Measurements from ENCODE around the gene PEX11B. TPM values are rescaled to one million over a fixed set of nuclear protein-coding genes. Genes with fewer than 3 reads are reported as not detected.

PEX11B gene
- total RNA-seq, 6 experiments from 2014 or later, result 12.3 to 23.0 (median 15.2) TPM

DNA sequence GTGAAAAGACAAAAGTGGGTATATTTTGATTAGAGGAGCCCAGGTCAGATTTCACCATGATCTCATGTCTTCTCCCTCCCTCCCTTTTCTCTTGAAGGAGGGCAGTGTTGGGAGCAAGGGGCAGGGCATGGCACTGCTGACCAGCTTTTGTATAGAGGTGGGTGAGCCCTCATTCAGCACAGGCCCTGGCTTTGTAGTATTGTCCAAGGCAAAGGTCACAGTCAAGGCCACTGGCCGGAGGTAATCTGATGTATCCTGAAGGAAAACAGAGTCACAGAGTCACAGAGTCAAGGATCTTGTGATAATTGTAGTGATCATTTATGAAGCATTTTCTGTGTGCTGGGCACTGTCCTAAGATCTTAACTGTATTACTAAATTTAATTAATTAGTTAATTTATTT is 20.5 kb downstream of the PEX11B start:
- Histone ChIP-seq H3K36me3 (no peaks in the 10 kb centered on the region), H3K4me3 (no peak overlapping the region), H3K4me1 (no peaks in the 10 kb centered on the region), H3K27ac (no peak overlapping the region), H3K9me3 (no peaks in the 10 kb centered on the region), H3K27me3 (no peaks in the 10 kb centered on the region)
- peak in 3 of 4 donors; percentile 16 to 42 (median 25) for ATAC-seq
- TF ChIP-seq POLR2A (IDR thresholded peaks at IDR 0.05), result no peak
- TF ChIP-seq, protein P1, sequence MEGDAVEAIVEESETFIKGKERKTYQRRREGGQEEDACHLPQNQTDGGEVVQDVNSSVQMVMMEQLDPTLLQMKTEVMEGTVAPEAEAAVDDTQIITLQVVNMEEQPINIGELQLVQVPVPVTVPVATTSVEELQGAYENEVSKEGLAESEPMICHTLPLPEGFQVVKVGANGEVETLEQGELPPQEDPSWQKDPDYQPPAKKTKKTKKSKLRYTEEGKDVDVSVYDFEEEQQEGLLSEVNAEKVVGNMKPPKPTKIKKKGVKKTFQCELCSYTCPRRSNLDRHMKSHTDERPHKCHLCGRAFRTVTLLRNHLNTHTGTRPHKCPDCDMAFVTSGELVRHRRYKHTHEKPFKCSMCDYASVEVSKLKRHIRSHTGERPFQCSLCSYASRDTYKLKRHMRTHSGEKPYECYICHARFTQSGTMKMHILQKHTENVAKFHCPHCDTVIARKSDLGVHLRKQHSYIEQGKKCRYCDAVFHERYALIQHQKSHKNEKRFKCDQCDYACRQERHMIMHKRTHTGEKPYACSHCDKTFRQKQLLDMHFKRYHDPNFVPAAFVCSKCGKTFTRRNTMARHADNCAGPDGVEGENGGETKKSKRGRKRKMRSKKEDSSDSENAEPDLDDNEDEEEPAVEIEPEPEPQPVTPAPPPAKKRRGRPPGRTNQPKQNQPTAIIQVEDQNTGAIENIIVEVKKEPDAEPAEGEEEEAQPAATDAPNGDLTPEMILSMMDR (IDR thresholded peaks at IDR 0.05), result no peak
- no peak for DNase-seq
- intact Hi-C loops (cut with DNase I), result no loop called here
- whole genome bisulfite sequencing (ENCODE audit: insufficient coverage, low coverage, low lambda C conversion rate, missing lambda C conversion rate), result 42% methylated on average over 1 of the region's 1 CpG

DNA sequence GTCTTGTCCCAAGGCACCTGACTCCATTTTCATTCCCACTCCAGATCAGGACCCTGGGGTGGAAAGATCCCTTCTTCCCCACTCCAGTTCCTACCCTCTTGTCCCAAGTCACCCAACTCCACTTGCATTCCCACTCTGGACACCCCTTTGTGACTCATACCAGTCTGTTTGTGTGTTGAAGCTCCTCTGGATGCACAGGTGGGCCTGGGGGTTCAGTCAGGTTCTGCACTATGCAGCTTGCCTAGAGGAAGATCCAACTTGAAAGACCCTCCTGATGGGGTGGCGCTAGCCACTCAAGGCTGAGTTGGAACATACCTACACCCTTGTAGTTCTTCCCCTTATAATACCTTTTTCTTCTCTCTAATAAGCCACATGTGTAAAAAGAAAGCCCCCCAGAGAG is 23.0 kb downstream of the PEX11B start:
- Histone ChIP-seq H3K9me3 (no peaks in the 10 kb centered on the region), H3K4me3 (no peak overlapping the region), H3K27ac (no peak overlapping the region), H3K36me3 (no peaks in the 10 kb centered on the region), H3K4me1 (peaks cover 0 to 7% (median 3%) of the 10 kb centered on the region in 4 donors), H3K27me3 (no peaks in the 10 kb centered on the region)
- intact Hi-C loops (cut with DNase I), result no loop called here
- no peak for TF ChIP-seq POLR2A (IDR thresholded peaks at IDR 0.05)
- TF ChIP-seq, protein P1 (IDR thresholded peaks at IDR 0.05), result no peak
- DNase-seq (no peak), ATAC-seq (no peak)
- 100% methylated on average over 1 of the region's 1 CpG for WGBS (ENCODE audit: insufficient coverage, low coverage, low lambda C conversion rate, missing lambda C conversion rate)

DNA sequence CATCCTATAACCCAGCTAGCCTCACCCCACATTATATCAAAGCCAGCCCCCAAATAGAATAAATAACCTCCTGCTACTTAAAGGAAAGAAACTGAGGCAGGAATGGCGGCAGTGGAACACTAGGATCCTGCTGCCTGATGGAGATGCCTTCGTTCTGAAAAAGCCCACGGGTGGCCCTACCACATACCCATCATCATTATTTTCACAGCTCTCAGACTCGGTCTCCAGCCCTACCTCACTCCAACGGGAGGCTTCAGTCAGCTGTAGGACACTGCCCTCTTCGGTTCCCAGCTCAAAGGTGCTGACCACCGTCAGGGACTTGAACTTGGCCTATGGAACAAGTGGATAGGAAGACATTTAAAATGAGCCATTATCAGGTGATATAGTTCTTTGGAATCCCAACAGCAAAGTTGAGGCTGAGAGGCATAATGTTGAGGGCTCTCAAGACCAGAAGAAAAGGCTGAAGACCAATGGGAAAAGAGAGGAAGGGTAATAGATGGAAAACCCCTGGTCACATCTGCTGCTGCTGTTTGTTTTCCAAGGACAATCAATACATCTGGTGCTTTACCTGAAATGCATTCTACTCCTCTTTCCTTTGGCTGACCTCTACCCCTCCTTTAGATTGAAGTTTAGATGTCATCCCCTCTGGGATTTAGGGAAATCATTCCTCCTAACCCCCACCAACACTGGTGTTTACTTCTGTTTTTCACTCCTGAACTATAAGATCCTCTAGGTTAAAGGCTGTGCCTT is 25.0 kb downstream of the PEX11B start:
- intact Hi-C loops (cut with DNase I), result no loop called here
- Histone ChIP-seq H3K4me1 (peaks cover 0 to 7% (median 3%) of the 10 kb centered on the region in 4 donors), H3K27ac (peak overlapping the region in 1 of 3 donors; percentile 69), H3K27me3 (no peaks in the 10 kb centered on the region), H3K9me3 (no peaks in the 10 kb centered on the region), H3K4me3 (no peak overlapping the region), H3K36me3 (no peaks in the 10 kb centered on the region)
- no peak for ATAC-seq
- no peak for TF ChIP-seq POLR2A (IDR thresholded peaks at IDR 0.05)
- TF ChIP-seq, protein P1 (IDR thresholded peaks at IDR 0.05), result no peak
- no peak for DNase-seq
- WGBS (ENCODE audit: insufficient coverage, low coverage, low lambda C conversion rate, missing lambda C conversion rate), result 83% methylated on average over 7 of the region's 7 CpGs

DNA sequence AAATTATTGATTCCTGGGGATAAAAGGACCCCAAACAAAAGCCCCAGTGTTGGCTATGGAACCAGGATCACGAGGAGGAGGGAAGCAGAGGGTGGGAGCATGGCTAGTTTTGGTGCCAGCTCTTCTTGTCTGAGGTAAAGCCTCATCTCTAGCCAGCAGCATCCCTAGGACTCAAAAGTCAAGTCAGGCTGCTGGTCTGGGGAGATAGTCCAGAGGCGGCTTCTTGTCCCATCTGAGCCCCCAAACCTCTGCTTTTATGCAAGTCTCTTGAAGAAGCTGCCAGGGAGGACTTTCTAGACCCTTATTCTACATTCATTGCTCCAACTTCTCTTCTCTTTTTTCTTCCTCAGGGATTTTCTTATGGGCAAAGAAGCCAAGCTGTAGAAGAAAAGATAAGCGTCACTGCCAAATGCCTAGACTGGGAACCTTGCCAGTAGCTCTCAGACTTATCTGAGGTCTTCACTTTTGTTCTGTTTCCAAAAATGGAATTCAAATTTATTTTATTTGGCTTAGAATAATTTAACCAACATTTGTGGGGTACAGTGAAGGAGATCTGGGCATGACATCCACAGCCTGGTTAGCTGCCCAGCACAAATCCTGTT is 25.9 kb downstream of the PEX11B start:
- WGBS (ENCODE audit: insufficient coverage, low coverage, low lambda C conversion rate, missing lambda C conversion rate), result 29% methylated on average over 2 of the region's 3 CpGs
- Histone ChIP-seq H3K4me3 (no peak overlapping the region), H3K4me1 (peaks cover 0 to 8% (median 3%) of the 10 kb centered on the region in 4 donors), H3K27me3 (no peaks in the 10 kb centered on the region), H3K27ac (peak overlapping the region; percentile 46 to 69 (median 64)), H3K9me3 (no peaks in the 10 kb centered on the region), H3K36me3 (no peaks in the 10 kb centered on the region)
- intact Hi-C loops (cut with DNase I), result no loop called here
- TF ChIP-seq POLR2A (IDR thresholded peaks at IDR 0.05), result no peak
- TF ChIP-seq, protein P1 (IDR thresholded peaks at IDR 0.05), result no peak
- no peak for ATAC-seq
- DNase-seq, result no peak

All from right lobe of liver (tissue), 6 donors.